BLaER1 (cell line): ENCODE results near the gene CIPC.

Experiments used
- H3K27ac ChIP-seq: shearing (Covaris generic); formaldehyde crosslinking; 2 replicates; pipeline ENCODE4 v1.8.1; 2022
- H3K27me3 ChIP-seq: shearing (Covaris generic); formaldehyde crosslinking; 2 replicates; pipeline ENCODE4 v1.8.1; 2022
- H3K36me3 ChIP-seq: shearing (Covaris generic); formaldehyde crosslinking; 2 replicates; pipeline ENCODE4 v1.8.1; 2022
- H3K4me1 ChIP-seq: shearing (Covaris generic); formaldehyde crosslinking; 2 replicates; pipeline ENCODE4 v1.8.1; 2022
- H3K4me2 ChIP-seq: shearing (Covaris generic); formaldehyde crosslinking; 2 replicates; pipeline ENCODE4 v1.8.1; 2022
- H3K4me3 ChIP-seq: shearing (Covaris generic); formaldehyde crosslinking; 2 replicates; pipeline ENCODE4 v1.8.1; 2022
- H3K9ac ChIP-seq: shearing (Covaris generic); formaldehyde crosslinking; 2 replicates; pipeline ENCODE4 v1.8.1; 2022
- H3K9me3 ChIP-seq: shearing (Covaris generic); formaldehyde crosslinking; 2 replicates; pipeline ENCODE4 v1.8.1; 2022
- H4K20me1 ChIP-seq: shearing (Covaris generic); formaldehyde crosslinking; 2 replicates; pipeline ENCODE4 v1.8.1; 2022
- Cebpa-rat ChIP-seq: shearing (Covaris generic); IDR thresholded peaks from 2 replicates; pipeline ENCODE4 v1.8.1; 2022

The CIPC gene

DNA sequence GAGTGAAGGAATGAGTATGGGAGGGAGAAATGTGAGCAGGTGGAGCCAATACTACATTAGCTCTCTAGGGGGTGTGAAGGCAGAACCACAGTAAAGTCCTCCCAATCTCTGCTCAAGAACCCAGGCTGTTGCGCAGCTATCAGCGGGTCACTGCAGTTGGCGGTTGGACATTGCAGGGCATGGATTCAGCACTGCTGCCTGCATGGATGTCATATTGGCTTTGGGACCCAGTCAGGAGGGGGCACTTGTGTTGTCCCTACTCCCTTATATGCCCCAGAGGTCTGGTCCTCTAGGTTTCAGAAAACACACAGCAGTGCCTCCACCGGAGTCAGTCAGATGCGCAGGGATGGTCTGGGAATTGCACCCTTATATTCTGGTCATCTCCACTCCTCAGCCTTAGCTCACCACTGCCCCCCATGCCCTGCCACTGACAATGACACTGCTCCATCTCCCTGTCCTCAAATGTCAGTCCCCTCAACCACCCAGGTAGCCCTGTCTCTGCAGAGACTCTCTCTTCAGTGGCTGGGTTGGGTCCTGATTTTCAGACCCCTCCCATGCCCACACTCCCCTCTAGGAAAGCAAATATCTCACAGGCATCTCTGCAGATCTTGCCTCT lies 33.9 kb downstream of the CIPC start:
- Histone ChIP-seq H3K27ac (no peak overlapping the region), H3K4me2 (no peak overlapping the region), H3K4me3 (no peak overlapping the region), H4K20me1 (peaks cover 87% of the 10 kb centered on the region; the same call in 1 of the 2 replicates), H3K9me3 (no peaks in the 10 kb centered on the region), H3K27me3 (peaks cover 86% of the 10 kb centered on the region), H3K36me3 (no peaks in the 10 kb centered on the region), H3K4me1 (0 out of 2 replicates have a peak, but pooled peaks cover 5% of the 10 kb centered on the region), H3K9ac (no peak overlapping the region)
- no peak for TF ChIP-seq Cebpa-rat

DNA sequence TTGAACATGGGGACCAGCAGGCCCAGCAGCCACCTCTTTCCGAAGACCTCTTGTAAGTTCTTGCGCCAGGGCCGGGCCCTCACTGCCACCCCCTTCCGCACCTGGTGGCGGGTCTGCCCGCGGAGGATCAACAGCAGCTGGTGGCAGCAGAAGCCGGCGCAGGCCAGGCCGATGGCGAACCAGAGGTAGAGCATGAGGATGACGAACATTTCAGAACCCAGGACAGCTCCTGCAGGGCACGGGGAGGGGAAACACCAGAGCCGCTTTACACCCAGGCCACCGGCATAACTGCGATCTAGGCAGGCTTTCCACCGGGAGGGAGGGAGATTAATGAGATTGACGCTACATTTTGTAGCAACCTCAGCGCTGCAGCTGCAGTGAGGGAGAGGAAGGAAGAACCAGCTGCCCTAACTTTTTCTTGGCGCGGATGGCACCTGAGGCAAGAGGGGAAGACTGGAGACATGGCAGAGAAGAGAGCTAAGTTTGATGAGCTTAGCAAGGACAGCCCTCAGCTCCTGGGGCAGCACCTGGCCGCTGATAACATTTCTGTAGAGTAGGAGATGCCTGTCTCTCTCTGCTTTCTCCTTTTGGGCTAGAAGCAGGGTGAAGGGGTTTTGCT lies 35.8 kb downstream of the CIPC start:
- Histone ChIP-seq H3K27me3 (peaks cover 83% of the 10 kb centered on the region), H3K4me2 (no peak overlapping the region), H4K20me1 (peaks cover 80% of the 10 kb centered on the region; the same call in 1 of the 2 replicates), H3K4me3 (no peak overlapping the region), H3K36me3 (no peaks in the 10 kb centered on the region), H3K27ac (no peak overlapping the region), H3K4me1 (0 out of 2 replicates have a peak, but pooled peaks cover 5% of the 10 kb centered on the region), H3K9me3 (no peaks in the 10 kb centered on the region), H3K9ac (no peak overlapping the region)
- TF ChIP-seq Cebpa-rat: no peak

DNA sequence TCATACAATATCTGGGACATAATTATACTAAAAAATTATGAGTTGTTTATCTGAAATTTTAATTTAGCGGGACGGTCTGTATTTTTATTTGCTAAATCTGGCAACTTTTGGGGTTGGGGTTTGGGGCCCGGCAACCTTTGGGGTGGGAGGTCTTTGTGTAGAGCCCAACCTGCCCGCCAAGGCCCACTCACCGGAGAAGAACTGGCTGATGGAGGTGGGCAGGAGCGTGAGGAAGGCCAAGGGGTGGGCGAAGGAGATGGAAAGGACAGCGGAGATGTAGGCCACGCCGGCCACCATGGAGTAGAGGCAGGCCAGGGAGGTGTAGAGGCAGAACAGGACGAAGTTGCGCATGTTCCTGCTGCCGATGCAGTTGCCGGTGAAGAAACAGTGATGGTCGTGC lies 41.0 kb downstream of the CIPC start:
- Histone ChIP-seq H4K20me1 (peaks cover 76% of the 10 kb centered on the region), H3K27ac (no peak overlapping the region), H3K9me3 (no peaks in the 10 kb centered on the region), H3K9ac (no peak overlapping the region), H3K27me3 (peaks cover 87% of the 10 kb centered on the region), H3K4me2 (peak overlapping the region; percentile 69), H3K36me3 (no peaks in the 10 kb centered on the region), H3K4me3 (0 out of 2 replicates have a peak overlapping the region, but pooled peaks have one; percentile 2), H3K4me1 (peaks cover 31% of the 10 kb centered on the region)
- TF ChIP-seq Cebpa-rat: no peak

DNA sequence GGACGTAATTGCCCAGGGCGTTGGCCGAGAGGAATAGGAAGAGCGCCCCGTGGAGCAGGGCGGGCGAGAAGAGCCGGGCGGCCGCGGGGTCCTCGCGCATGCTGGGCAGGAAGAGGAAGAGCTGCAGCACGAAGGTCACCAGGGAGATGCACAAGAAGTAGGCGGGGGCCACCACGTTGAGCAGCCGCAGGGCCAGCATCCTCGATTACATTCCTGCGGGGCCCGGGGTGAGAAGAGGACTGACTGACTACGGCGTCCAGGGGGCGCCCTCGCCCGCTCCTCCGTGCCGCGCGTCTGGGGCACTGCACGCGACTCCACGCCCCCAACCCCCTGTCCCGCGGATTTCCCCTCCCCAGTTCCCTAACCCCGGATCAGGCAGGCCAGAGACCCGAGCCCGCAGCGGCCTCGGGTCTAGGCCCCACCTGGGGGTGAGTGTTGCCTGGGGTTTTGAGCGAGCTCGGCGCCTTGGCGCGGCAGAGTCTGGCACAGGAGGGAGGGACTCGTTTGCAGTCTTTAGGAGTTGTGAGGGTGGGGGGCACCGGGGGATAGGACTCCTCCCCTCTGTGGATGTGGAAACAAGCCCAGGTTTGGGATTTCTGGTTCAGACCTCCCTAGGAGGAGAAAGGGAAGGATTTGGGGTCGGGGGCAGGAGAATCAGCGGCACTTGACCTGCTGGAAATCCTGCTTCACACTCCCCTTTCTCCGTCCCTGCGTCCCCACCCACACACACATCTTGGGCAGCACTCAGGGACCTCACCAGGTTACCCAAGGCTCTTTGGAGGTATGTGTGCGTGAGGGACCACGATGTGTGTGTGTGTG lies 41.7 kb downstream of the CIPC start:
- H3K4me2 ChIP-seq: peak overlapping the region; percentile 69
- H3K9me3 ChIP-seq: no peaks in the 10 kb centered on the region
- H3K4me1 ChIP-seq: peaks cover 28% of the 10 kb centered on the region
- no peak for TF ChIP-seq Cebpa-rat
- no peak overlapping the region for H3K27ac ChIP-seq
- no peak overlapping the region for H3K9ac ChIP-seq
- peaks cover 88% of the 10 kb centered on the region for H3K27me3 ChIP-seq
- 0 out of 2 replicates have a peak overlapping the region, but pooled peaks have one; percentile 2 for H3K4me3 ChIP-seq
- peaks cover 70% of the 10 kb centered on the region for H4K20me1 ChIP-seq
- H3K36me3 ChIP-seq: no peaks in the 10 kb centered on the region

DNA sequence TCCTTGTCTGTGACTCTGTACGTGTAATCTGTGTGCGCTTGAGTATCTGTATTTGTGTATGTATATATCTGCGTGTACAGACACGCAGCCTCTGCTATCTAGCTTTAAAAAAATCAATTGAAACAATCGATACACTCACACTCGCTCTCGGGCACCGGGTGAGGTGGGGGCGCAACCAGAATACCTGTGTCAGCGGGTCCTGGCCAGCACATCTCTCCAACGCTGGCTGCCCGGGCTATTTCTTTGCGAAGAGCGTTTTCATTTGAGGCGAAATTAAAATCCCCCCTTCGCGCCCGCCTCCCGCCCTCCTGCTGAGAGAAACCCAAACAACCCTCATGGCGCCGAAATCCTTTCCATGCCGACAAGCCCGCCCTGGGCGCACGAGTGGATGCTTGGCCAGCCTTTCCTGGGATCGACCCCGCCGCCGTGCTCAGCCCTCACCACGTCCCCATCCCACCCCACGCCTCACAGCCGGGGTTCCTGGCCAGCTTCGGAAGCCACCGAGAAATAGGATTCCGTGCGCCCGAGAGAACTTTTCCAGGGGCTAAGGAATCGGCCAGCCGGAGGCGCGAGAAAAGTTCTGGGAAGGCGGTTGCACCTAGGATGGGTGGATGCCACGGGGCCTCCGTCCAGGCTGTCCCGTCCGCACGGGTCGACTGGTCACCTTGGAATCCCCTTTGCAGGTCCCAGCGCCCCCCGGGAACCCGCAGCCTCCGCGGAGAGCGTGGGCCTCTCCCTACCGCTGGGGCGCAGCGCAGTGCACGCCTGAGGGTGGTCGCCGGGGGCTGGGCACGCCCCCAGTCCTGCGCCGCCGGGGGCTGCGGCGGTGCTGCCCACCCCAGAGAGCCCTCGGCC lies 42.5 kb downstream of the CIPC start:
- Histone ChIP-seq H3K4me3 (peak overlapping the region; percentile 69), H3K36me3 (no peaks in the 10 kb centered on the region), H3K9ac (no peak overlapping the region), H4K20me1 (peaks cover 62% of the 10 kb centered on the region), H3K27me3 (peaks cover 96% of the 10 kb centered on the region), H3K4me1 (peaks cover 28% of the 10 kb centered on the region), H3K9me3 (no peaks in the 10 kb centered on the region), H3K4me2 (peak overlapping the region; percentile 99), H3K27ac (no peak overlapping the region)
- TF ChIP-seq Cebpa-rat: no peak

DNA sequence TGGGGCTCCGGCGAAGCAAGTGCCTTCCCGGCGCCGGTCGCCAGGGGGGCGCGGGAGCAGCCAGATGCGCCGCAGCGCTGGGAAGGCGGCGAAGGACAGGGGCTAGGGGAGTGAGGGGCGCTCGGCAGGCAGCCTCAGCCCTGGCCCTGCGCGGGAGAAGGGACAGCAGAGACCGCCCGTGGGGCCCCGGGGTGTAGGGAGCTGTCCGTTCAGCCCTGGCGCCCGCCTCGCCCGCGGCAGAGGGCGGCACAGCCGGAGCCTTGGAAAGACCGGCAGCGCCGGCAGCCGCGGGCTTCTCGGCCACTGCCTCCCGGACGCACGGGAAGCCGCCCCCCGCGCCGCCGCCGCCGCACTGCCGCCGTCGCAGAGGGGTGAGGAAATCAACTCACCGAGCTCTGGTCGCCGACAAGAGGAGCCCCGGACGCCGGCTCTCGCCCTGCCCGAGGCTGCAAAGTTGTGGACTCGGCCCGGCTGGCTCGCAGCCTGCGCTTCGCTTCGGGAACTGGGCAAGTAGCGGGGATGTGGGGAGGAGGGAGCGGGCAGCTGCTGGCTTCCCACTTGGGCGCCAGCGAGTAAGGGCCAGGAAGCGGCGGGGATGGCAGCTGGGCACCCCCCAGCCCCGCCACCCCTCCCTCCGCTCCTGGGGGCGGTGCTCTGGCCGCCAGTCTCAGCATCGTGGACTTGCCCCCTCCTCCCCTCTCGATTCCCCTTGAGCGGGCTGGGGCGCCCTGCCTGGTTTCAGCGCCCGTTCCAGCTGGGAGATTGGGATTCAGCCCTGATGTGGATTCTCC lies 43.4 kb downstream of the CIPC start, which contains the start of gene ZDHHC22:
TSS of gene ZDHHC22 (minus strand) at position 578 of the 791 bp plus-strand sequence. CDS start 2,053 bp downstream, outside the sequence.
- peaks cover 57% of the 10 kb centered on the region for H4K20me1 ChIP-seq
- peak within 1 kb of the TSS; percentile 99 for H3K4me2 ChIP-seq
- no peaks in the 10 kb centered on the region for H3K9me3 ChIP-seq
- TF ChIP-seq Cebpa-rat: no peak
- H3K9ac ChIP-seq: no peak within 1 kb of the TSS
- H3K4me1 ChIP-seq: peaks cover 28% of the 10 kb centered on the region
- H3K36me3 ChIP-seq: no peaks in the 10 kb centered on the region
- H3K27ac ChIP-seq: no peak within 1 kb of the TSS
- peaks cover 97% of the 10 kb centered on the region for H3K27me3 ChIP-seq
- H3K4me3 ChIP-seq: peak within 1 kb of the TSS; percentile 69

DNA sequence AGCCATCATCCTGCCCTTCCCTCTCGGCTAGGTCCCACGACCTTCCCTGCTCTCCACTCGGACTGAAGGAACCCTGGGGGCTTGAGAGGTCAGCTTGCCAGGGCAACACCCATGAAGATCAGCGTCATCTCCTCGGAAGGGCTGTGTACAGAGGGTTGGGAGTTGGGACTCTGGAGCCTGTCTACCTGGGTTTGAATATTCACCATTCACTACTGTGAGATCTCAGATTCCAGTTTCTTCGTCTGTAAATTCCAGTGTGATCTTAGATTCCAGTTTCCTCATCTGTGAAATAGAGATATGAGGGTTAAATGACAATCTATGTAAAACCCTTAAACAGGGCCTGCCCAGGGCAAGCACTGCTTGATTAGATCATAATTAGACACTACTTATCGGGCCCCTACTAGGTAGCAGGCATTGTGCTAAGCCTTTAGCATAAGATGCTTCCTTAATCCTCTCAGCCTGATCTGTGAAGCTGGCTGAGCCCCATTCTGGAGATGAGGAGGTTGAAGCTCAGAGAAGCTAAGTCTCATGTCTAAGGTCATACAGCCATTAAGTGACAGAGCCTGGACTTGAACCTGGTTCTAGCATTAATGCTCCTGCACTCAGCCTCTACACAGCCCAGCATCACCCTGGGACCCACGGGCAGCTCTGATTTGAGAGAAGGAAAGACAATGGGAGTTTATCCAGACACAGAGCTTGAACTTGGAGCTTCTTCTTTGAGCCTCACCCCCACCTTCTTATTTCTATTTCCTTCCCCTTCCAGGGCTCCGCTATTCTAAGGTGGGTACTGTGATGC lies 44.1 kb downstream of the CIPC start:
- TF ChIP-seq Cebpa-rat: no peak
- no peak overlapping the region for H3K27ac ChIP-seq
- peaks cover 28% of the 10 kb centered on the region for H3K4me1 ChIP-seq
- no peaks in the 10 kb centered on the region for H3K36me3 ChIP-seq
- H3K27me3 ChIP-seq: peaks cover 97% of the 10 kb centered on the region
- H4K20me1 ChIP-seq: peaks cover 50% of the 10 kb centered on the region
- H3K4me3 ChIP-seq: peak overlapping the region; percentile 69
- H3K9ac ChIP-seq: no peak overlapping the region
- H3K4me2 ChIP-seq: peak overlapping the region; percentile 99
- no peaks in the 10 kb centered on the region for H3K9me3 ChIP-seq

DNA sequence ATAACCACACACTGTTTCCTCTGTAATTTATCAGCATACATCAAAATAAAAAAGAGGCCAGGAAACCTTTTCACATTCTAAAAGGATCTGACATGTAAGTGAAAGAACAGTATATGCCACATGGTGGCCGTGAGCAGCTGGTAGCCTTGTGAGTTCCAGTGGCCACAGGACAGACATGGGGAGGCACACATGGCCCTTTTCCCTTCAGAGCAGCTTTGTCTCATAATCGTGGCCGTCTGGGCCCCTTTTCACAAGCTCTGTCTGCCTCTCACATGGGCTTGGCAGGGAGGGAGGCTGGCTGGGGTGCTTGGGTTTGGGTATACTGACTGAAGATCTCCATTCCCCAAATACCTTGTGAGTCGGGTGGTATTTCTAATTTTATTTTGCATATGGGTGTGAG lies 45.0 kb downstream of the CIPC start:
- no peaks in the 10 kb centered on the region for H3K36me3 ChIP-seq
- peaks cover 28% of the 10 kb centered on the region for H3K4me1 ChIP-seq
- H3K9ac ChIP-seq: no peak overlapping the region
- H3K27ac ChIP-seq: no peak overlapping the region
- no peak overlapping the region for H3K4me3 ChIP-seq
- no peaks in the 10 kb centered on the region for H3K9me3 ChIP-seq
- H3K27me3 ChIP-seq: peaks cover 93% of the 10 kb centered on the region
- peaks cover 49% of the 10 kb centered on the region for H4K20me1 ChIP-seq
- no peak for TF ChIP-seq Cebpa-rat
- H3K4me2 ChIP-seq: no peak overlapping the region
